Measurements from ENCODE around the gene ARHGAP26. TPM values are rescaled to one million over a fixed set of nuclear protein-coding genes. Genes with fewer than 3 reads are reported as not detected.
A peak's percentile ranks its signal among the peaks of the same experiment; 100 is the strongest.

The ARHGAP26 gene
- polyA plus RNA-seq, 3 donors = 26.5 to 56.8 (median 28.7) TPM

- WGBS (ENCODE audit: insufficient coverage) = 100% methylated on average over 2 of the region's 4 CpGs
- Histone ChIP-seq H3K79me2 (ENCODE audit: insufficient read depth, low read length) (peaks cover 95% of the 10 kb centered on the region), H3K27ac (ENCODE audit: low read depth in 1 of 2, low read length in 2 of 2) (no peak overlapping the region), H3K36me3 (replicated peaks in 1 of 2; ENCODE audit: control insufficient read depth in 1 of 2, insufficient read depth in 2 of 2, low read length in 2 of 2) (peaks cover 7 to 17% of the 10 kb centered on the region in 2 donors), H3K27me3 (ENCODE audit: control insufficient read depth in 2 of 2, insufficient read depth in 2 of 2, low read length in 2 of 2) (no peaks in the 10 kb centered on the region), H3K4me3 (replicated peaks in 1 of 3; ENCODE audit: low read depth in 2 of 3, low read length in 3 of 3) (no peak overlapping the region), H4K20me1 (ENCODE audit: insufficient read depth, low read length) (peaks cover 88% of the 10 kb centered on the region), H3K4me2 (replicated peaks; ENCODE audit: extremely low read depth, low read length, poor library complexity, severe bottlenecking) (no peak overlapping the region), H3K9me3 (replicated peaks in 1 of 2; ENCODE audit: control insufficient read depth in 1 of 2, insufficient read depth in 1 of 2, low read length in 2 of 2) (no peaks in the 10 kb centered on the region), H2AFZ (ENCODE audit: insufficient read depth, low read depth, low read length, poor library complexity, severe bottlenecking) (no peak overlapping the region), H3K9ac (ENCODE audit: insufficient read depth, low read length, poor library complexity, severe bottlenecking) (no peak overlapping the region), H3K4me1 (ENCODE audit: control insufficient read depth in 1 of 2, insufficient read depth in 2 of 2, low read length in 2 of 2) (peaks cover 42 to 62% of the 10 kb centered on the region in 2 donors)
- peaks cover 65% of the 10 kb centered on the region for H3K4me1 Mint-ChIP-seq
- DNase-seq = no peak
- no peak for TF ChIP-seq CTCF (IDR thresholded peaks at IDR 0.05)
- no peak overlapping the region for H3K4me3 Mint-ChIP-seq
- H3K27me3 Mint-ChIP-seq (ENCODE audit: low read depth in 3 of 3) = no peaks in the 10 kb centered on the region
- no peaks in the 10 kb centered on the region for H3K9me3 Mint-ChIP-seq
- H3K27ac Mint-ChIP-seq = peak overlapping the region in 2 of 7 donors; percentile 16 to 35
- intact Hi-C loops (cut with micrococcal nuclease) = no loop called here
- H3K36me3 Mint-ChIP-seq = peaks cover 31 to 44% of the 10 kb centered on the region in 2 donors
Measured at GRCh38 chr5:142834504-142834903, 64.3 kb downstream of the ARHGAP26 start.

GRCh38 chr5:142835540-142835939 is 65.4 kb downstream of the ARHGAP26 start:
- Histone ChIP-seq H3K4me1 (ENCODE audit: control insufficient read depth in 1 of 2, insufficient read depth in 2 of 2, low read length in 2 of 2) (peaks cover 46 to 67% of the 10 kb centered on the region in 2 donors), H3K4me2 (replicated peaks; ENCODE audit: extremely low read depth, low read length, poor library complexity, severe bottlenecking) (no peak overlapping the region), H3K36me3 (replicated peaks in 1 of 2; ENCODE audit: control insufficient read depth in 1 of 2, insufficient read depth in 2 of 2, low read length in 2 of 2) (peaks cover 7 to 17% of the 10 kb centered on the region in 2 donors), H2AFZ (ENCODE audit: insufficient read depth, low read depth, low read length, poor library complexity, severe bottlenecking) (no peak overlapping the region), H3K9ac (ENCODE audit: insufficient read depth, low read length, poor library complexity, severe bottlenecking) (no peak overlapping the region), H3K9me3 (replicated peaks in 1 of 2; ENCODE audit: control insufficient read depth in 1 of 2, insufficient read depth in 1 of 2, low read length in 2 of 2) (no peaks in the 10 kb centered on the region), H3K4me3 (replicated peaks in 1 of 3; ENCODE audit: low read depth in 2 of 3, low read length in 3 of 3) (no peak overlapping the region), H3K79me2 (ENCODE audit: insufficient read depth, low read length) (peaks cover 95% of the 10 kb centered on the region), H3K27me3 (ENCODE audit: control insufficient read depth in 2 of 2, insufficient read depth in 2 of 2, low read length in 2 of 2) (no peaks in the 10 kb centered on the region), H3K27ac (ENCODE audit: low read depth in 1 of 2, low read length in 2 of 2) (peak overlapping the region in 1 of 2 donors; percentile 89), H4K20me1 (ENCODE audit: insufficient read depth, low read length) (peaks cover 88% of the 10 kb centered on the region)
- Mint-ChIP-seq H3K4me1 (peaks cover 65% of the 10 kb centered on the region), H3K36me3 (peaks cover 31 to 41% of the 10 kb centered on the region in 2 donors), H3K27ac (no peak overlapping the region), H3K9me3 (no peaks in the 10 kb centered on the region), H3K4me3 (no peak overlapping the region), H3K27me3 (ENCODE audit: low read depth in 3 of 3) (no peaks in the 10 kb centered on the region)
- intact Hi-C loops (cut with micrococcal nuclease) = loop anchor here in 1 of 2 donors (5.0 kb wide), 1 partner anchor 63 kb away; the partner anchor contains the start of gene ARHGAP26
- 100% methylated on average over 1 of the region's 1 CpG for WGBS (ENCODE audit: insufficient coverage)
- DNase-seq = no peak
- no peak for TF ChIP-seq CTCF (IDR thresholded peaks at IDR 0.05)
